ENCODE data around the gene SF3B2. TPM values are rescaled to one million over a fixed set of nuclear protein-coding genes. Genes with fewer than 3 reads are reported as not detected.

SF3B2 gene
- total and polyA plus RNA-seq, 4 donors = 50.5 to 67.6 (median 57.2) TPM

- peaks cover 0 to 5% (median 0%) of the 10 kb centered on the region in 4 donors for H3K27me3 ChIP-seq (ENCODE audit: control insufficient read depth in 4 of 4, insufficient read depth in 4 of 4, low read length in 3 of 4)
- H3K9ac ChIP-seq (ENCODE audit: low read depth in 1 of 2, low read length in 2 of 2) = no peak overlapping the region
- no peaks in the 10 kb centered on the region for H3K36me3 ChIP-seq (ENCODE audit: control insufficient read depth in 4 of 4, insufficient read depth in 3 of 4, low read depth in 1 of 4, low read length in 3 of 4)
- H3K4me3 ChIP-seq (ENCODE audit: low read depth in 1 of 3, low read length in 3 of 3) = no peak overlapping the region
- H3K9me3 ChIP-seq (ENCODE audit: control insufficient read depth in 4 of 4, low read length in 3 of 4) = no peaks in the 10 kb centered on the region
- H3K27ac ChIP-seq (ENCODE audit: low read depth in 1 of 2, low read length in 2 of 2) = no peak overlapping the region
- H3K4me1 ChIP-seq (ENCODE audit: control insufficient read depth in 4 of 4, insufficient read depth in 4 of 4, low read length in 3 of 4) = no peaks in the 10 kb centered on the region
- no peak for DNase-seq (ENCODE audit: low spot score)
- TF ChIP-seq FOXA1 (IDR thresholded peaks at IDR 0.05) (no peak), TAF1 (conservative IDR thresholded peaks at IDR 0.05) (no peak), FOXA2 (IDR thresholded peaks at IDR 0.05) (no peak), RAD21 (IDR thresholded peaks at IDR 0.05) (no peak), YY1 (IDR thresholded peaks at IDR 0.05) (no peak), RXRA (IDR thresholded peaks at IDR 0.05) (no peak), CTCF (IDR thresholded peaks at IDR 0.05; ENCODE audit: low read depth, low read length, missing input control) (no peak), HNF4G (IDR thresholded peaks at IDR 0.05) (no peak), NR2F2 (IDR thresholded peaks at IDR 0.05) (no peak), ZBTB33 (IDR thresholded peaks at IDR 0.05) (no peak), JUND (IDR thresholded peaks at IDR 0.05) (no peak)
- WGBS = 52% methylated on average over 3 of the region's 3 CpGs
Measured at GRCh38 chr11:66037327-66037726, 14.8 kb upstream of the SF3B2 start.

- H3K4me3 ChIP-seq (ENCODE audit: low read depth in 1 of 3, low read length in 3 of 3) = no peak overlapping the region
- no peak for TF ChIP-seq CTCF (IDR thresholded peaks at IDR 0.05; ENCODE audit: low read depth, low read length, missing input control)
- no peak for TF ChIP-seq GABPA (IDR thresholded peaks at IDR 0.05 in 1 of 2, conservative IDR thresholded peaks at IDR 0.05 in 1 of 2)
- TF ChIP-seq ZBTB33 (IDR thresholded peaks at IDR 0.05) = no peak
- no peak for TF ChIP-seq RAD21 (IDR thresholded peaks at IDR 0.05)
- no peak for TF ChIP-seq JUND (IDR thresholded peaks at IDR 0.05)
- no peak for TF ChIP-seq HNF4G (IDR thresholded peaks at IDR 0.05)
- no peak for TF ChIP-seq REST (IDR thresholded peaks at IDR 0.05)
- H3K27me3 ChIP-seq (ENCODE audit: control insufficient read depth in 4 of 4, insufficient read depth in 4 of 4, low read length in 3 of 4) = peaks cover 0 to 5% (median 0%) of the 10 kb centered on the region in 4 donors
- H3K9ac ChIP-seq (ENCODE audit: low read depth in 1 of 2, low read length in 2 of 2) = no peak overlapping the region
- no peak overlapping the region for H3K27ac ChIP-seq (ENCODE audit: low read depth in 1 of 2, low read length in 2 of 2)
- no peaks in the 10 kb centered on the region for H3K9me3 ChIP-seq (ENCODE audit: control insufficient read depth in 4 of 4, low read length in 3 of 4)
- H3K4me1 ChIP-seq (ENCODE audit: control insufficient read depth in 4 of 4, insufficient read depth in 4 of 4, low read length in 3 of 4) = no peaks in the 10 kb centered on the region
- no peak for DNase-seq (ENCODE audit: low spot score)
- H3K36me3 ChIP-seq (ENCODE audit: control insufficient read depth in 4 of 4, insufficient read depth in 3 of 4, low read depth in 1 of 4, low read length in 3 of 4) = no peaks in the 10 kb centered on the region
- 91% methylated on average over 3 of the region's 3 CpGs for WGBS
Measured at GRCh38 chr11:66039765-66040164, 12.4 kb upstream of the SF3B2 start.

Data from liver (tissue), 9 donors.